NCI-H82 treated with DMSO at 0.1 percent for 48 hours (cell line): ENCODE data around the gene LILRB3.
A peak's percentile ranks its signal among the peaks of the same experiment; 100 is the strongest.
"Not testable (repeated sequence)": the region's sequence is repeated elsewhere in the genome, so short reads cannot be mapped to it uniquely, and the experiment has no call there.

Experiments used
- DNase-seq: peaks from one replicate; lab custom pipeline; 2025; ENCODE audit not compliant: unreplicated experiment; lab: John Stamatoyannopoulos, UW

The LILRB3 gene

GRCh38 chr19:54242646-54243045 lies 19.8 kb upstream of the LILRB3 start, which contains the start of gene LILRA6:
Gene LILRA6, minus strand, starts transcription at chr19:54242790.
- DNase-seq: not testable (repeated sequence)

- not testable (repeated sequence) for DNase-seq
Observed at GRCh38 chr19:54242234-54242633, 19.4 kb upstream of the LILRB3 start.

DNA sequence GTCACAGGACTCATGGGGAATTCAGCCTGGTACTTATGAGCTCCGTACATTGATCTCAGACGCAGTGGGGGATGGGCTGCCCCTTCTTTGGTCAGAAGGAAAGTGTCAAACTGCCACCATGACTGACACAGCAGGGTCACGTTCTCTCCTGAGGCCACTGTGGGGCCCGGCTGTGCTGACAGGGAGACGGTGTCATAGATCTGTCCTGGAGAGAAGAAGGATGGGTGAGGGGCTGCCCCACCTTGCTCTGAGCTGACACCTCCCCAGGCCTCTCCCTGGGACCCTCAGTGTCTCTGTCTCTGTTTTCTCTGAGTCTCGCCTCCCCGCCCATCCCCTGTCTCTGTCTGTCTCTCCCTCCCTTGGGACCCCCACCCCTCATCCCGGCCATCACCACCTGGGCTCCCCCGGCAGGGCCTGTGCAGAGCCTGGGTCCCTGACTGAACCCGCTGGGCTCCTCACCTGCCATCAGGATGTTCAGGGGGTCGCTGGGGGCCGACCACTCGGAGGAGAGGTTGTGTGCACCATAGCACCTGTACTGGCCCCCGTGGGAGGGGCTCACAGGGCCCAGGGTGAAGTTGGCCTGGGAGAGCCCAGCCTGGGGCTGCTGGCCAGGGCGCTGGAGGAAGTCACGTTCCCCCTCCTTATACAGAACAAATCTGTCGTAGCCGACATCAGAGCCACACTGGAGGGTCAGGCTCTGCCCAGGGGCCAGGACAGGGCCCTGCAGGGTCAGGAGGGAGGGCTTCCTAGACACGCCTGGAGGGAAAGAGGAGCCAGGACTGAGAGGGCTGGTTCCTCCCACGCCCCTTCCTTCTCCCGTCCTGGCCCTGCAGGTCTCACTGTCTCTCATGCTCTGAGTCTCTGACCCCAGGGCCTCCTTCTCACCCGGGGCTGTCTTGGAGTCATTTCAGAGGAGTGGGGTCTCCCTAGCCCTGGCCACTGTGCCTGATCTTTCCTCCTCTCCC lies 17.8 kb upstream of the LILRB3 start:
- not testable (repeated sequence) for DNase-seq

DNA sequence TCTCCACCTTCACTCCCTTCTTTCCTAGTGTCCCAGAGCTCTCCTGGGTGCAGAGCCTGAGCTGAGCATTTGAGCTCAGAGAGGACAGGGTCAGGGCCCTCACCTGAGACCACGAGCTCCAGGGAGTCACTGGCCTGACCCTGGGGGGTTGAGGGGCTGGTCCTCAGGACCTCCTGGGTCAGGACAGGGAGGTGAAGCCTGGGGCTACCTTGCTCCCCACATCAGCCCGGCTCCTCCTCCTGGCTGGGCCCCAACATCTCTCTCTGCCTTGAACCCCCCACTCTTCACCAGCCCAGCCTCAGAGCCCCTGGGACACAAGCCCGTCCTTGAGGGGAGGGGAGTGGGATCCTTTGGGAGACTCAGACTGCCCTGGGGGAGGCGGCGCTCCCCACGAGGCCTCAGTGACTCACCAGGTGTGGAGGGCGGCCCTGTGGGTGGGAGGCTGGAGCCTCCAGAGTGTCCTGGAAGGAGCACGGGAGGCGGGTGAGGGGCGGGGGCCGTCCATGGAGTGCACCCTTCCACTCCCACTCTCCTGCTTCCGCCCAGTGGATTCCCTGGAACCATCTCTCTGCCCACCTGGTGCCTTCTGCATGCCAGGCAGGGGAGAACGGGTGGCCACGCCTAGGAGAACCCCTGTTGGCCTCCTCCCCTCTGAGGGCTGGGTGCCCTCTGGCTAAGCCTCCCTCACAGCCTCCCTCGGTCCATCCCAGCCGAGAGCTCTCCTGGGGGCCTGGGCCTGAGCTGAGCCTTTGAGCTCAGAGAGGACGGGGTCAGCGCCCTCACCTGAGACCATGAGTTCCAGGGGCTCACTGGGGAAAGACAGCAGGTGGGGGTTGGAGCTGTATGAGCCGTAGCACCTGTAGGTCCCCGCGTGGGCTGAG lies 16.9 kb upstream of the LILRB3 start:
- not testable (repeated sequence) for DNase-seq

GRCh38 chr19:54233941-54234340 lies 11.1 kb upstream of the LILRB3 start:
- DNase-seq: no peak

GRCh38 chr19:54231077-54231931 lies 8.5 kb upstream of the LILRB3 start:
- peak; percentile 45 for DNase-seq

GRCh38 chr19:54230031-54230430 lies 7.2 kb upstream of the LILRB3 start:
- DNase-seq: no peak

DNA sequence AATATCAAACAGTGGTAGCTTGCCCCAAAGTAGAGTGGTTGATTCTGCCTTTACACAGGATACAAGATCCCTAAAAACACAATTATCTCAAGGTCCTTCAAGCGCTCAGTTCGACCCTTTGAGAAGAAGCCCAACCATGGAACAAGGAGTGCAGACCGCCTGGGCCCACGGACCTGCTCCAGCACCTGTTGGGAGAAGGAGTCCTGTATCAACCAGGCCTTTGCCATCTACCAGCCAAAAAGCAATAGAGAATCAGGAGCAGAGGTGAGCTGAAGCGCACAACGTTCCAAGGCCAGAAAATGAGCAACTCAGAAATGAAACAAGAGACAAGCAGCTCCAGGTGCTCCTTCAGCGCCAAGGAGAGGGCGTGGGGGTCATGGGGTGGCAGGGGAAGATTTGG lies 6.3 kb upstream of the LILRB3 start:
- DNase-seq: no peak

DNA sequence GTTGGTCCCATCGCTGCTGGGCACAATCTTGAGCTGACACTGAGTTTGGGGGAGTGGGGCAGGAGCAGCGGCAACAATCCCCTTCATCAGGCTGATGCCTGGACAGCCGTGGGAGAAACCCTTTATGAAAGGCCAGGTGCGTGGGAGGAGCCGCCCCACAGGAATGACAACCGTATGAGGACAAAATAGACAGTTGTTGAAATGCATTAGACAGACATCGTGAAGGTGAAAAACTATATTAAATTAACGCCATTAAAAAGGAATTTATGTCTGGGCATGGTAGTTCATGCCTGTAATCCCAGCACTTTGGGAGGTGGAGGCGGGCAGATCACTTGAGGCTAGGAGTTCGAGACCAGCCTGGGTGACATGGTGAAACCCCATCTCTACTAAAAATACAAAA lies 1.8 kb upstream of the LILRB3 start:
- DNase-seq: not testable (repeated sequence)

- DNase-seq: not testable (repeated sequence)
Observed at GRCh38 chr19:54223937-54224281, 1.1 kb upstream of the LILRB3 start.

GRCh38 chr19:54223277-54223936 lies 600 bp upstream of the LILRB3 start:
- not testable (repeated sequence) for DNase-seq

GRCh38 chr19:54221947-54222346 lies 860 bp downstream of the LILRB3 start:
- not testable (repeated sequence) for DNase-seq

- not testable (repeated sequence) for DNase-seq
Observed at GRCh38 chr19:54219702-54220101, 3.1 kb downstream of the LILRB3 start.

- no peak for DNase-seq
Observed at GRCh38 chr19:54218960-54219661, 3.7 kb downstream of the LILRB3 start.

- DNase-seq: no peak
Observed at GRCh38 chr19:54218259-54218658, 4.5 kb downstream of the LILRB3 start.

GRCh38 chr19:54217517-54218247 lies 5.1 kb downstream of the LILRB3 start:
- DNase-seq: not testable (repeated sequence)

- DNase-seq: no peak
Observed at GRCh38 chr19:54216869-54217268, 5.9 kb downstream of the LILRB3 start.

DNA sequence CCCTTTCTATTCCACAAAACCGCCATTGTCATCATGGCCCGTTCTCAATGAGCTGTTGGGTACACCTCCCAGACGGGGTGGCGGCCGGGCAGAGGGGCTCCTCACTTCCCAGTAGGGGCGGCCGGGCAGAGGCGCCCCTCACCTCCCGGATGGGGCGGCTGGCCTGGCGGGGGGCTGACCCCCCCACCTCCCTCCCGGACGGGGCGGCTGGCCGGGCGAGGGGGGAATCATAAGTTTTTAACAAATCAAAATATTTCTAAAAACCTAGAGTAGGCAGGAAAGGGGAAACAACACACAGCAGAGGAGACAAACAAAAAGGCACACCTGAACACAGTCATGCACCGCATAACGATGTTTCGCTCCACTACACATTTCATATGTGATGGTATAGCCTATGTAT lies 8.1 kb downstream of the LILRB3 start:
- DNase-seq: not testable (repeated sequence)

- not testable (repeated sequence) for DNase-seq
Observed at GRCh38 chr19:54214217-54214616, 8.6 kb downstream of the LILRB3 start.
